ENCODE results near the gene IRS2. TPM values are rescaled to one million over a fixed set of nuclear protein-coding genes. Genes with fewer than 3 reads are reported as not detected.
A peak's percentile ranks its signal among the peaks of the same experiment; 100 is the strongest.

Gene IRS2
- total and polyA plus RNA-seq, 2 of the 8 experiments (the other 6 are each of a cell fraction or from before 2014, with no cell fraction given) = 2.6 to 17.0 TPM

DNA sequence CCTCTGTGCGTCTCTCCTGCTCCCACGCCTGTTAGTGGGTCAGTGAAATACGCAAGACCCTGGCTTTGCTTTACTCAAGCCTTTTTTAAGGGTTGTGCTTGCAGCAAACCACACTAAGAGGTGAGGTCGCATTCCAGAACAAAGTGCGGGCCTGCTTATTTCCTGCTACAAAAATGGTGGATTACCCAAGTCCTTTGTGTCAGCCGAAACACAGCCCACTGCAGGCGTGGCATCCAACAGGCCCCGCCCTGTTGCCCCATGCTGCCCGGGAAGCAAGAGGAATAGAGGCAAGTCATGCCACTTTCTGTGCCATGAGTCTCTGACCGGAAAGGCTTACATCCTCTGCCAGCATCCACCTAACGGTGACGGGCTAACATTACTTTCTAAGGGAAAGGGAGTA lies 7.7 kb upstream of the IRS2 start:
- CTCF ChIA-PET (ENCODE audit: partially characterized antibody) = interaction anchor here (1.2 to 1.6 kb wide), 4 partner anchors 9 to 653 kb away, joined by 3 to 5 read pairs (median 4); no protein-coding TSS in a partner anchor
- no peak overlapping the region for H3K56ac ChIP-seq (replicated peaks; ENCODE audit: insufficient read length, low read depth, low read length)
- WGBS, 2 experiments (ENCODE audit: extremely low coverage in 1 of 2, insufficient coverage in 1 of 2, insufficient read length in 1 of 2, insufficient replicate concordance in 2 of 2, low coverage in 1 of 2, low lambda C conversion rate in 2 of 2, missing lambda C conversion rate in 1 of 2) = 85% methylated on average over 12 of the region's 12 CpGs; no CpG with 5 or more reads in 1 of the 2 experiments

More for the DNA sequence above, 7.7 kb upstream of the IRS2 start:
- Histone ChIP-seq H4K20me1 (replicated peaks in 1 of 2; ENCODE audit: control insufficient read depth in 1 of 2, insufficient read depth in 2 of 2, low read length in 2 of 2) (no peaks in the 10 kb centered on the region), H4K91ac (replicated peaks; ENCODE audit: insufficient read length, low read length) (no peak overlapping the region), H2BK5ac (ENCODE audit: low read depth, low read length) (no peak overlapping the region), H2AK5ac (ENCODE audit: low read depth, low read length) (no peak overlapping the region), H3K4me3 (ENCODE audit: extremely low read depth in 1 of 4, insufficient read depth in 2 of 4, low read depth in 3 of 4, low read length in 4 of 4) (no peak overlapping the region), H2BK15ac (ENCODE audit: low read length) (no peak overlapping the region), H3K79me1 (ENCODE audit: low read depth, low read length) (no peaks in the 10 kb centered on the region; the same call in 1 of the 2 replicates), H3K79me2 (ENCODE audit: control insufficient read depth in 1 of 2, insufficient read depth in 2 of 2, low read length in 2 of 2) (no peaks in the 10 kb centered on the region), H2BK20ac (ENCODE audit: low read length) (no peak overlapping the region), H4K5ac (ENCODE audit: insufficient read length, low read depth, low read length) (no peak overlapping the region), H3K36me3 (ENCODE audit: control insufficient read depth in 2 of 4, insufficient read depth in 4 of 4, low read length in 3 of 4) (no peaks in the 10 kb centered on the region), H3K23ac (ENCODE audit: insufficient read length) (no peak overlapping the region), H3K23me2 (ENCODE audit: low read depth, low read length) (no peaks in the 10 kb centered on the region), H2AFZ (ENCODE audit: low read length) (peak overlapping the region; percentile 25; the same call in 1 of the 2 replicates), H3K18ac (ENCODE audit: extremely low read depth, low read length) (no peak overlapping the region), H3K4ac (replicated peaks; ENCODE audit: insufficient read length, low read depth, low read length) (no peak overlapping the region), H3K4me1 (replicated peaks in 1 of 4; ENCODE audit: control insufficient read depth in 3 of 4, insufficient read depth in 4 of 4, low read length in 3 of 4) (peaks cover 0 to 4% (median 4%) of the 10 kb centered on the region in 4 experiments; a peak in 4 of 7 replicates), H3K14ac (ENCODE audit: insufficient read length) (no peak overlapping the region), H2BK12ac (ENCODE audit: low read depth, low read length) (no peak overlapping the region), H3K9ac (replicated peaks in 1 of 4; ENCODE audit: extremely low read depth in 1 of 4, low read depth in 3 of 4, low read length in 3 of 4) (no peak overlapping the region), H3K27ac (ENCODE audit: low read depth, low read length) (no peak overlapping the region), H4K8ac (ENCODE audit: extremely low read depth, insufficient read depth, low read length) (0 out of 2 replicates have a peak overlapping the region, but pooled peaks have one; percentile 51), H3K27me3 (replicated peaks in 1 of 4; ENCODE audit: control insufficient read depth in 3 of 4, extremely low read depth in 1 of 4, insufficient read depth in 3 of 4, low read length in 3 of 4) (no peaks in the 10 kb centered on the region), H3K9me3 (ENCODE audit: insufficient read depth in 2 of 2, low read depth in 1 of 2, low read length in 1 of 2) (no peaks in the 10 kb centered on the region), H2BK120ac (replicated peaks; ENCODE audit: low read depth, low read length) (no peak overlapping the region), H3K4me2 (ENCODE audit: insufficient read depth in 1 of 2, low read depth in 2 of 2, low read length in 2 of 2) (no peak overlapping the region)
- POLR2A ChIA-PET (ENCODE audit: partially characterized antibody) = no interaction called here
- DNase-seq (ENCODE audit: low read depth in 1 of 2, low spot score in 2 of 2) (no peak), FAIRE-seq (no peak)
- 0 out of 2 replicates have a peak, but pooled peaks have one; percentile 34 for TF ChIP-seq YY1 (IDR thresholded peaks at IDR 0.05; ENCODE audit: low read depth, low read length)
- TF ChIP-seq SAP30 (IDR thresholded peaks at IDR 0.05; ENCODE audit: insufficient read depth, insufficient replicate concordance, low read length) = no peak
- no peak for TF ChIP-seq SRF (IDR thresholded peaks at IDR 0.05; ENCODE audit: low read depth, low read length)
- TF ChIP-seq, protein P1, sequence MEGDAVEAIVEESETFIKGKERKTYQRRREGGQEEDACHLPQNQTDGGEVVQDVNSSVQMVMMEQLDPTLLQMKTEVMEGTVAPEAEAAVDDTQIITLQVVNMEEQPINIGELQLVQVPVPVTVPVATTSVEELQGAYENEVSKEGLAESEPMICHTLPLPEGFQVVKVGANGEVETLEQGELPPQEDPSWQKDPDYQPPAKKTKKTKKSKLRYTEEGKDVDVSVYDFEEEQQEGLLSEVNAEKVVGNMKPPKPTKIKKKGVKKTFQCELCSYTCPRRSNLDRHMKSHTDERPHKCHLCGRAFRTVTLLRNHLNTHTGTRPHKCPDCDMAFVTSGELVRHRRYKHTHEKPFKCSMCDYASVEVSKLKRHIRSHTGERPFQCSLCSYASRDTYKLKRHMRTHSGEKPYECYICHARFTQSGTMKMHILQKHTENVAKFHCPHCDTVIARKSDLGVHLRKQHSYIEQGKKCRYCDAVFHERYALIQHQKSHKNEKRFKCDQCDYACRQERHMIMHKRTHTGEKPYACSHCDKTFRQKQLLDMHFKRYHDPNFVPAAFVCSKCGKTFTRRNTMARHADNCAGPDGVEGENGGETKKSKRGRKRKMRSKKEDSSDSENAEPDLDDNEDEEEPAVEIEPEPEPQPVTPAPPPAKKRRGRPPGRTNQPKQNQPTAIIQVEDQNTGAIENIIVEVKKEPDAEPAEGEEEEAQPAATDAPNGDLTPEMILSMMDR (IDR thresholded peaks at IDR 0.05; ENCODE audit: control extremely low read depth in 1 of 3, insufficient read depth in 1 of 3, low read depth in 1 of 3, low read length in 3 of 3) = no peak

All from H1 (cell line).